ENCODE measurements around the gene INSC.

Gene INSC

GRCh38 chr11:15112131-15112541 lies 2.6 kb upstream of the INSC start:
- in situ Hi-C loops (cut with HindIII; ENCODE audit: low pct_ligation_motif_present, low sequenced_read_pairs), result no loop called here
- Histone ChIP-seq H3K27me3 (replicated peaks) (no peaks in the 10 kb centered on the region), H3K27ac (no peak overlapping the region), H3K36me3 (replicated peaks) (no peaks in the 10 kb centered on the region), H3K4me3 (ENCODE audit: low read depth, low read length) (no peak overlapping the region)
- no peak for DNase-seq
- no peak for TF ChIP-seq CTCF (IDR thresholded peaks at IDR 0.05; ENCODE audit: low read depth, low read length, missing control alignments)

- TF ChIP-seq CTCF (IDR thresholded peaks at IDR 0.05; ENCODE audit: low read depth, low read length, missing control alignments), result no peak
- Histone ChIP-seq H3K36me3 (replicated peaks) (no peaks in the 10 kb centered on the region), H3K27me3 (replicated peaks) (no peaks in the 10 kb centered on the region), H3K4me3 (ENCODE audit: low read depth, low read length) (no peak overlapping the region), H3K27ac (no peak overlapping the region)
- no peak for DNase-seq
- in situ Hi-C loops (cut with HindIII; ENCODE audit: low pct_ligation_motif_present, low sequenced_read_pairs), result no loop called here
Observed at GRCh38 chr11:15113381-15113780, 1.3 kb upstream of the INSC start.

- no peak overlapping the region for H3K27ac ChIP-seq
- no peaks in the 10 kb centered on the region for H3K36me3 ChIP-seq (replicated peaks)
- DNase-seq, result no peak
- TF ChIP-seq CTCF (IDR thresholded peaks at IDR 0.05; ENCODE audit: low read depth, low read length, missing control alignments), result no peak
- no peaks in the 10 kb centered on the region for H3K27me3 ChIP-seq (replicated peaks)
- no peak overlapping the region for H3K4me3 ChIP-seq (ENCODE audit: low read depth, low read length)
- in situ Hi-C loops (cut with HindIII; ENCODE audit: low pct_ligation_motif_present, low sequenced_read_pairs), result no loop called here
Observed at GRCh38 chr11:15115686-15116085, 963 bp downstream of the INSC start.

- TF ChIP-seq CTCF (IDR thresholded peaks at IDR 0.05; ENCODE audit: low read depth, low read length, missing control alignments), result no peak
- in situ Hi-C loops (cut with HindIII; ENCODE audit: low pct_ligation_motif_present, low sequenced_read_pairs), result no loop called here
Observed at GRCh38 chr11:15117751-15118150, 3.0 kb downstream of the INSC start.

GRCh38 chr11:15118431-15118830 lies 3.7 kb downstream of the INSC start:
- no peak for TF ChIP-seq CTCF (IDR thresholded peaks at IDR 0.05; ENCODE audit: low read depth, low read length, missing control alignments)
- H3K27me3 ChIP-seq (replicated peaks), result no peaks in the 10 kb centered on the region
- no peak overlapping the region for H3K4me3 ChIP-seq (ENCODE audit: low read depth, low read length)
- no peak for DNase-seq
- in situ Hi-C loops (cut with HindIII; ENCODE audit: low pct_ligation_motif_present, low sequenced_read_pairs), result no loop called here
- H3K27ac ChIP-seq, result no peak overlapping the region
- no peaks in the 10 kb centered on the region for H3K36me3 ChIP-seq (replicated peaks)

More at GRCh38 chr11:15117751-15118150, 3.0 kb downstream of the INSC start:
- no peak overlapping the region for H3K27ac ChIP-seq
- no peaks in the 10 kb centered on the region for H3K36me3 ChIP-seq (replicated peaks)
- no peak for DNase-seq
- H3K4me3 ChIP-seq (ENCODE audit: low read depth, low read length), result no peak overlapping the region
- H3K27me3 ChIP-seq (replicated peaks), result no peaks in the 10 kb centered on the region

GRCh38 chr11:15119352-15119751 lies 4.6 kb downstream of the INSC start:
- no peak for DNase-seq
- in situ Hi-C loops (cut with HindIII; ENCODE audit: low pct_ligation_motif_present, low sequenced_read_pairs), result no loop called here

More at GRCh38 chr11:15119352-15119751, 4.6 kb downstream of the INSC start:
- H3K36me3 ChIP-seq (replicated peaks), result no peaks in the 10 kb centered on the region
- H3K4me3 ChIP-seq (ENCODE audit: low read depth, low read length), result no peak overlapping the region
- no peak for TF ChIP-seq CTCF (IDR thresholded peaks at IDR 0.05; ENCODE audit: low read depth, low read length, missing control alignments)
- no peaks in the 10 kb centered on the region for H3K27me3 ChIP-seq (replicated peaks)
- no peak overlapping the region for H3K27ac ChIP-seq
